ENCODE results near the gene BAHCC1. TPM values are rescaled to one million over a fixed set of nuclear protein-coding genes. Genes with fewer than 3 reads are reported as not detected.
A peak's percentile ranks its signal among the peaks of the same experiment; 100 is the strongest.

Gene BAHCC1
- total and polyA plus RNA-seq, 2 of the 4 experiments (the other 2 are of a cell fraction), result 0.36 to 7.8 TPM

DNA sequence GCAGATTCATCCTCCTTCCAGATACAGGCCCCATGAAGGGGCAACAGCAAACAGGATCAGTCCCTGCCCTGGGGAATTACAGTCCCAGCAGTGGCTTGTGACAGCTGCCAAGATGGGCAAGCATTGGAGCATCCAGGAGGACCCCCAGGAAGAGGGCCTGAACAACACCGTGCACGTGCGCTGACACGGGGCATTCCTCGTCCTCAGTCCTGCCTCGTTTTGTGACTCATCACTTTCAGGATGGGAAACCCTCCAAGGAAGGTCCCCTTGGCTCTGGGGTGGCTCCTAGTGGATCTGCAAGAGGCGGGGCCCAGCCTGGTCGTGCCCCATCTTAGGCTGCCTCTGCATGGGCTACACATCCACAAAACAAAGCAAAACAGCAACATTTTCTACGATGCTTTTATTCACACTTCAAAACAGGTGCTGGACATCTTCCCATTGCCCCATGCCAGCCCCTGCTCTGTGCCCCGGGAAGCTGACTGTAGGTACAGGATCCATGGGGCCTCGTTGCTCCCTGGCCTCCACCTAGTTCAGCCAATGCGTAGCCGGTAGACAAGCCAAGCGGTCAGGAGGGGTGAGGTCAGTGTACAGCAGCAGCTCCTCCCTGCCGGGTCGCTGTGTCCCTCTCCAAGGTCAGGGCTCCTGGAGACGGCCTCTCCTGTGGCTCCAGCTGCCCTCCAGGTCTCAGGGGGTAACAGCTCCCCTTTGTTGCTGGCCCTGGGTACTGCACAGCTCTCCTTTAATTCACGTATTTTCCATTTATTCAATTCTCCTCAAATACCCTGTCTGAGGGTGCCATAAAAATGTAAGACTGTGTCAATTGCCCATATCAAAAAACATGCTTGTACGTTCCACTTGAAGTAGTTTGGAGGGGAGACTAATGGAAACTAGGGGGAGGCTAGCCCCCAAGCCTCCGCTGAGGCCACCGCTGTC, 85.1 kb downstream of the BAHCC1 start:
- Histone ChIP-seq H3K4me3 (ENCODE audit: insufficient read depth, low read depth, low read length) (no peak overlapping the region), H3K9ac (ENCODE audit: low read depth, low read length) (no peak overlapping the region), H3K9me1 (ENCODE audit: insufficient read depth, low read length) (no peaks in the 10 kb centered on the region), H4K8ac (ENCODE audit: low read depth in 2 of 2, low read length in 2 of 2) (peak overlapping the region in 1 of 2 experiments; percentile 45; a peak in 1 of 4 replicates), H4K91ac (ENCODE audit: insufficient read depth, low read depth, low read length) (no peak overlapping the region; the same call in 1 of the 2 replicates), H2BK20ac (ENCODE audit: low read depth, low read length) (no peak overlapping the region), H2AK9ac (replicated peaks; ENCODE audit: low read depth, low read length, poor library complexity) (peak overlapping the region; percentile 84), H4K5ac (ENCODE audit: low read depth, low read length) (no peak overlapping the region), H4K20me1 (ENCODE audit: insufficient read depth, low read length) (no peaks in the 10 kb centered on the region), H3K27ac (ENCODE audit: insufficient read depth, low read length) (no peak overlapping the region), H2BK120ac (ENCODE audit: low read depth, low read length) (no peak overlapping the region), H3K9me3 (ENCODE audit: control insufficient read depth, insufficient read depth, low read length) (peaks cover 3% of the 10 kb centered on the region), H2BK5ac (ENCODE audit: low read depth, low read length, poor library complexity, severe bottlenecking) (no peak overlapping the region), H2AK5ac (ENCODE audit: low read depth, low read length) (peak overlapping the region; percentile 70; the same call in 1 of the 2 replicates), H2AFZ (replicated peaks; ENCODE audit: low read length, poor library complexity) (peak overlapping the region; percentile 24), H3K4ac (ENCODE audit: low read depth, low read length) (peak overlapping the region; percentile 53), H3K27me3 (ENCODE audit: control insufficient read depth, insufficient read depth, low read length) (no peaks in the 10 kb centered on the region; the same call in 1 of the 2 replicates), H3K18ac (ENCODE audit: low read depth, low read length) (no peak overlapping the region), H3K23ac (ENCODE audit: low read depth, low read length) (no peak overlapping the region; the same call in none of the 2 replicates), H3K4me1 (ENCODE audit: control insufficient read depth, insufficient read depth, low read length) (peaks cover 10% of the 10 kb centered on the region), H3K4me2 (ENCODE audit: low read depth, low read length) (no peak overlapping the region), H2BK15ac (ENCODE audit: low read depth, low read length) (no peak overlapping the region), H3K14ac (replicated peaks; ENCODE audit: low read depth, low read length) (no peak overlapping the region; the same call in 1 of the 2 replicates), H3K79me1 (ENCODE audit: low read depth in 1 of 2, low read length in 2 of 2) (no peaks in the 10 kb centered on the region; a peak in 1 of 4 replicates), H3K36me3 (ENCODE audit: control insufficient read depth, insufficient read depth, low read length) (no peaks in the 10 kb centered on the region), H3K56ac (ENCODE audit: extremely low read depth, insufficient read depth, low read length) (no peak overlapping the region)
- DNase-seq (peak; percentile 76), ATAC-seq (ENCODE audit: low read depth) (peak; percentile 4; the same call in 1 of the 2 replicates)
- in situ Hi-C loops (cut with MboI; ENCODE audit: low sequenced_read_pairs), result loop anchor here (5.0 kb wide), 2 partner anchors 73 to 223 kb away; no protein-coding TSS in a partner anchor
- ChIA-PET POLR2A (ENCODE audit: unreplicated experiment) (no interaction called here), CTCF (no interaction called here)
- intact Hi-C loops (cut with micrococcal nuclease), result no loop called here
- 78% methylated on average over 8 of the region's 21 CpGs; no CpG with 5 or more reads in 1 of the 2 experiments for WGBS, 2 experiments (ENCODE audit: extremely low coverage in 2 of 2, insufficient read length in 1 of 2)
- dilution Hi-C loops (cut with HindIII; ENCODE audit: low sequenced_read_pairs, unreplicated experiment), result no loop called here
- BruUV-seq (replicated peaks), result no TSS peak
- TF ChIP-seq, protein P1, sequence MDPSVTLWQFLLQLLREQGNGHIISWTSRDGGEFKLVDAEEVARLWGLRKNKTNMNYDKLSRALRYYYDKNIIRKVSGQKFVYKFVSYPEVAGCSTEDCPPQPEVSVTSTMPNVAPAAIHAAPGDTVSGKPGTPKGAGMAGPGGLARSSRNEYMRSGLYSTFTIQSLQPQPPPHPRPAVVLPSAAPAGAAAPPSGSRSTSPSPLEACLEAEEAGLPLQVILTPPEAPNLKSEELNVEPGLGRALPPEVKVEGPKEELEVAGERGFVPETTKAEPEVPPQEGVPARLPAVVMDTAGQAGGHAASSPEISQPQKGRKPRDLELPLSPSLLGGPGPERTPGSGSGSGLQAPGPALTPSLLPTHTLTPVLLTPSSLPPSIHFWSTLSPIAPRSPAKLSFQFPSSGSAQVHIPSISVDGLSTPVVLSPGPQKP (IDR thresholded peaks at IDR 0.05; ENCODE audit: borderline replicate concordance, low read depth, low read length), result no peak
- TF ChIP-seq NFE2L2 (IDR thresholded peaks at IDR 0.05; ENCODE audit: low read depth, low read length) (peak; percentile 73), POLR2A (IDR thresholded peaks at IDR 0.05; ENCODE audit: low read depth, low read length) (no peak), RAD21 (IDR thresholded peaks at IDR 0.05; ENCODE audit: low read length) (peak; percentile 40), CHD1 (IDR thresholded peaks at IDR 0.05; ENCODE audit: low read depth, low read length) (no peak), BHLHE40 (IDR thresholded peaks at IDR 0.05; ENCODE audit: low read depth, low read length) (peak; percentile 90), SMC3 (IDR thresholded peaks at IDR 0.05; ENCODE audit: low read depth, low read length) (no peak), RCOR1 (IDR thresholded peaks at IDR 0.05; ENCODE audit: insufficient replicate concordance, low read length) (no peak), MAZ (IDR thresholded peaks at IDR 0.05; ENCODE audit: borderline replicate concordance, low read depth, low read length) (no peak), FOS (IDR thresholded peaks at IDR 0.05; ENCODE audit: low read depth, low read length) (no peak), CEBPB (IDR thresholded peaks at IDR 0.05; ENCODE audit: low read depth, low read length) (no peak)
- TF ChIP-seq, protein P2, sequence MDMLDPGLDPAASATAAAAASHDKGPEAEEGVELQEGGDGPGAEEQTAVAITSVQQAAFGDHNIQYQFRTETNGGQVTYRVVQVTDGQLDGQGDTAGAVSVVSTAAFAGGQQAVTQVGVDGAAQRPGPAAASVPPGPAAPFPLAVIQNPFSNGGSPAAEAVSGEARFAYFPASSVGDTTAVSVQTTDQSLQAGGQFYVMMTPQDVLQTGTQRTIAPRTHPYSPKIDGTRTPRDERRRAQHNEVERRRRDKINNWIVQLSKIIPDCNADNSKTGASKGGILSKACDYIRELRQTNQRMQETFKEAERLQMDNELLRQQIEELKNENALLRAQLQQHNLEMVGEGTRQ (IDR thresholded peaks at IDR 0.05; ENCODE audit: low read depth, low read length), result no peak
- TF ChIP-seq, protein P3, sequence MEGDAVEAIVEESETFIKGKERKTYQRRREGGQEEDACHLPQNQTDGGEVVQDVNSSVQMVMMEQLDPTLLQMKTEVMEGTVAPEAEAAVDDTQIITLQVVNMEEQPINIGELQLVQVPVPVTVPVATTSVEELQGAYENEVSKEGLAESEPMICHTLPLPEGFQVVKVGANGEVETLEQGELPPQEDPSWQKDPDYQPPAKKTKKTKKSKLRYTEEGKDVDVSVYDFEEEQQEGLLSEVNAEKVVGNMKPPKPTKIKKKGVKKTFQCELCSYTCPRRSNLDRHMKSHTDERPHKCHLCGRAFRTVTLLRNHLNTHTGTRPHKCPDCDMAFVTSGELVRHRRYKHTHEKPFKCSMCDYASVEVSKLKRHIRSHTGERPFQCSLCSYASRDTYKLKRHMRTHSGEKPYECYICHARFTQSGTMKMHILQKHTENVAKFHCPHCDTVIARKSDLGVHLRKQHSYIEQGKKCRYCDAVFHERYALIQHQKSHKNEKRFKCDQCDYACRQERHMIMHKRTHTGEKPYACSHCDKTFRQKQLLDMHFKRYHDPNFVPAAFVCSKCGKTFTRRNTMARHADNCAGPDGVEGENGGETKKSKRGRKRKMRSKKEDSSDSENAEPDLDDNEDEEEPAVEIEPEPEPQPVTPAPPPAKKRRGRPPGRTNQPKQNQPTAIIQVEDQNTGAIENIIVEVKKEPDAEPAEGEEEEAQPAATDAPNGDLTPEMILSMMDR (conservative IDR thresholded peaks at IDR 0.05; ENCODE audit: low read depth, low read length), result peak; percentile 33
